CD4-positive, alpha-beta T cell (primary cell): ENCODE results near the gene SMIM1. TPM values are rescaled to one million over a fixed set of nuclear protein-coding genes. Genes with fewer than 3 reads are reported as not detected.
"Not testable (repeated sequence)": the region's sequence is repeated elsewhere in the genome, so short reads cannot be mapped to it uniquely, and the experiment has no call there.

Source experiments
- ATAC-seq: fragments of 200-7000 bp; cut with Tn5 transposase; one replicate; pipeline ENCODE4 v1.10.0; 2022; ENCODE audit warnings: mild to moderate bottlenecking; ENCODE audit not compliant: poor library complexity
- CTCF ChIA-PET: fragments of 350-600 bp; sonication (Branson Sonifier 250); formaldehyde crosslinking; loops from one replicate; lab custom pipeline; 2021; ENCODE audit warnings: antibody characterized with exemption, inconsistent platforms; lab: Charles Lee
- POLR2A ChIA-PET: fragments of 350-600 bp; sonication (Branson Sonifier 250); formaldehyde crosslinking; loops from one replicate; lab custom pipeline; 2021; ENCODE audit warnings: antibody characterized with exemption, inconsistent platforms; lab: Charles Lee
- DNase-seq, 14 experiments: peaks; one replicate each; pipeline ENCODE4 v3.0.0-alpha.2; 2013 to 2020; ENCODE audit warnings: mixed read lengths in 2 of 14
- H3K27ac ChIP-seq, 2 donors: one replicate each; pipeline versions ENCODE4 v1.5.1 to v1.7.0; 2013; ENCODE audit warnings: low read length in 2 of 2, low read depth in 1 of 2, mild to moderate bottlenecking in 1 of 2
- H3K27me3 ChIP-seq, 2 experiments: 1 replicate in 1 of 2; 2 replicates in 1 of 2; pipeline versions ENCODE4 v1.6.1 to v1.7.0; 2013; ENCODE audit warnings: low read length in 2 of 2, control low read depth in 1 of 2, mild to moderate bottlenecking in 1 of 2, moderate library complexity in 1 of 2; ENCODE audit not compliant: insufficient read depth in 2 of 2, control insufficient read depth in 1 of 2
- H3K36me3 ChIP-seq: one replicate; pipeline ENCODE4 v1.6.1; 2013; ENCODE audit warnings: low read length, control low read depth; ENCODE audit not compliant: insufficient read depth
- H3K4me1 ChIP-seq: one replicate; pipeline ENCODE4 v1.6.1; 2013; ENCODE audit warnings: low read length, control low read depth; ENCODE audit not compliant: insufficient read depth
- H3K4me3 ChIP-seq: one replicate; pipeline ENCODE4 v1.5.1; 2013; ENCODE audit warnings: mild to moderate bottlenecking, low read length, moderate library complexity
- H3K9me3 ChIP-seq, 2 experiments: 1 replicate in 1 of 2; 2 replicates in 1 of 2; pipeline versions ENCODE4 v1.6.1 to v1.7.0; 2013; ENCODE audit warnings: low read length in 2 of 2, mild to moderate bottlenecking in 2 of 2, control low read depth in 1 of 2, moderate library complexity in 1 of 2; ENCODE audit not compliant: control insufficient read depth in 1 of 2, insufficient read depth in 1 of 2
- H3K27ac Mint-ChIP-seq: one replicate; pipeline ENCODE4 v1.8.0; 2020; ENCODE audit warnings: mixed read lengths
- H3K27me3 Mint-ChIP-seq: one replicate; pipeline ENCODE4 v1.8.0; 2021; ENCODE audit warnings: mixed read lengths
- H3K36me3 Mint-ChIP-seq: one replicate; pipeline ENCODE4 v1.8.0; 2021; ENCODE audit warnings: low read depth, mixed read lengths
- H3K4me1 Mint-ChIP-seq: one replicate; pipeline ENCODE4 v1.8.0; 2021; ENCODE audit warnings: low read depth, mixed read lengths
- H3K4me3 Mint-ChIP-seq: one replicate; pipeline ENCODE4 v1.8.0; 2020; ENCODE audit warnings: mild to moderate bottlenecking, mixed read lengths
- H3K9me3 Mint-ChIP-seq: one replicate; pipeline ENCODE4 v1.8.0; 2020; ENCODE audit warnings: mixed read lengths
- CTCF ChIP-seq: fragments of 200-600 bp; IDR thresholded peaks from one replicate; pipeline ENCODE4 v1.8.0; 2022; ENCODE audit warnings: antibody characterized with exemption, mild to moderate bottlenecking
- intact Hi-C, 2 experiments: fragments of 100-400 bp; cut with DNase I in 1 of 2; cut with micrococcal nuclease in 1 of 2; formaldehyde crosslinking; loops; one replicate each; pipeline versions ENCODE4 v1.15.1 to v1.9.0; 2023 to 2025; cut with DNase I, micrococcal nuclease
- polyA plus RNA-seq, 2 donors: library from polyadenylated mRNA; unstranded; fragments of 120-200 nt; gene quantifications; one replicate each; pipeline ENCODE4 v1.2.1, GENCODE V29; 2013
- total RNA-seq, 174 experiments: library from RNA in 2 of 174; stranded (reverse) in 2 of 174; gene quantifications; one replicate each; pipeline ENCODE4 v1.2.3 and lab custom pipeline; 2021 to 2026

SMIM1 gene
- total RNA-seq (1 to 10 TPM; 1.8 to 2.6 TPM), total RNA-seq (lab: John Stamatoyannopoulos, UW) (0 to 3.3 (median 0.60) reads per million in 172 experiments)
- polyA plus RNA-seq (2013, experiment 1 of 2) = 2.9 TPM
- polyA plus RNA-seq (2013, experiment 2 of 2) = 2.0 TPM

GRCh38 chr1:3772715-3773571 lies at the start of gene SMIM1:
SMIM1 (plus strand) TSS chr1:3772749; CDS start chr1:3775374, 2,625 bp downstream.
- Histone ChIP-seq H3K4me1 (peaks cover 33% of the 10 kb centered on the region), H3K4me3 (peak within 1 kb of the TSS; percentile 55), H3K36me3 (no peaks in the 10 kb centered on the region), H3K27ac (peak within 1 kb of the TSS in 1 of 2 donors; percentile 7), H3K27me3 (no peaks in the 10 kb centered on the region), H3K9me3 (no peaks in the 10 kb centered on the region)
- peak in 2 of 14 experiments; percentile 32 to 48 for DNase-seq
- TF ChIP-seq CTCF = no peak
- Mint-ChIP-seq H3K36me3 (no peaks in the 10 kb centered on the region), H3K27ac (peak within 1 kb of the TSS; percentile 39), H3K4me1 (peaks cover 5% of the 10 kb centered on the region), H3K27me3 (no peaks in the 10 kb centered on the region), H3K4me3 (peak within 1 kb of the TSS; percentile 80), H3K9me3 (no peaks in the 10 kb centered on the region)
- ChIA-PET CTCF (no interaction called here), POLR2A (interaction anchor here (1.7 kb wide), 1 partner anchor 23 kb away, joined by 7 read pairs; the partner anchor contains the start of gene LRRC47)
- intact Hi-C loops = loop anchor here in 1 of 2 experiments (1.0 to 10.0 kb wide), 3 partner anchors 23 to 1248 kb away; partner anchors contain the start of genes LRRC47 and PANK4
- no peak for ATAC-seq

- peaks cover 8% of the 10 kb centered on the region for H3K4me1 Mint-ChIP-seq
- intact Hi-C loops = loop anchor here in 1 of 2 experiments (5.0 kb wide), 2 partner anchors 76 to 101 kb away; no protein-coding TSS in a partner anchor
- Histone ChIP-seq H3K27me3 (no peaks in the 10 kb centered on the region), H3K27ac (no peak overlapping the region), H3K4me1 (peaks cover 30% of the 10 kb centered on the region), H3K4me3 (no peak overlapping the region), H3K36me3 (no peaks in the 10 kb centered on the region), H3K9me3 (no peaks in the 10 kb centered on the region)
- peaks cover 9% of the 10 kb centered on the region for H3K27me3 Mint-ChIP-seq
- CTCF ChIA-PET = no interaction called here
- H3K27ac Mint-ChIP-seq = no peak overlapping the region
- ATAC-seq (no peak), DNase-seq (no peak)
- no peaks in the 10 kb centered on the region for H3K36me3 Mint-ChIP-seq
- no peaks in the 10 kb centered on the region for H3K9me3 Mint-ChIP-seq
- no peak for TF ChIP-seq CTCF
- H3K4me3 Mint-ChIP-seq = no peak overlapping the region
- POLR2A ChIA-PET = no interaction called here
Measured at GRCh38 chr1:3722846-3723245, 49.7 kb upstream of the SMIM1 start.

- POLR2A ChIA-PET = interaction anchor here (1.1 kb wide), 1 partner anchor 271 kb away, joined by 4 read pairs; no protein-coding TSS in a partner anchor
- ATAC-seq = peak; percentile 66
Measured at GRCh38 chr1:3724416-3725030, 48.0 kb upstream of the SMIM1 start.

More at GRCh38 chr1:3724416-3725030, 48.0 kb upstream of the SMIM1 start:
- H3K9me3 Mint-ChIP-seq, H3K4me3 ChIP-seq, H3K9me3 ChIP-seq, H3K4me1 Mint-ChIP-seq, H3K36me3 ChIP-seq, H3K27ac ChIP-seq, H3K4me3 Mint-ChIP-seq, H3K27me3 ChIP-seq, H3K36me3 Mint-ChIP-seq: not testable (repeated sequence)
- peak; percentile 58 to 87 (median 75) for DNase-seq
- intact Hi-C loops = loop anchor here (1.0 to 5.0 kb wide), 6 partner anchors 29 to 271 kb away; no protein-coding TSS in a partner anchor
- TF ChIP-seq CTCF = peak; percentile 96
- H3K4me1 ChIP-seq = peaks cover 15% of the 10 kb centered on the region
- CTCF ChIA-PET = interaction anchor here (0.6 to 1.5 kb wide), 3 partner anchors 51 to 272 kb away, joined by 3 to 13 read pairs (median 5); no protein-coding TSS in a partner anchor
- peak overlapping the region; percentile 67 for H3K27ac Mint-ChIP-seq
- peaks cover 16% of the 10 kb centered on the region for H3K27me3 Mint-ChIP-seq
